Activated CD4-positive, alpha-beta T cell treated with anti-CD3 and anti-CD28 coated beads, Interleukin-10, Interleukin-2, amounts not matched to agents 100 ng/mL and 50 ng/mL, durations not matched to agents 16 hours and 8 hours (primary cell): ENCODE data around the gene SEC14L1.

Experiments used
- DNase-seq: peaks from one replicate; pipeline ENCODE4 v3.0.0-alpha.2; 2020

Gene SEC14L1

GRCh38 chr17:77117415-77117814 is 23.4 kb upstream of the SEC14L1 start:
- DNase-seq: no peak

- no peak for DNase-seq
Measured at GRCh38 chr17:77118251-77118928, 22.4 kb upstream of the SEC14L1 start.

GRCh38 chr17:77119668-77120301 is 21.0 kb upstream of the SEC14L1 start:
- no peak for DNase-seq

- no peak for DNase-seq
Measured at GRCh38 chr17:77120868-77121267, 19.9 kb upstream of the SEC14L1 start.

- no peak for DNase-seq
Measured at GRCh38 chr17:77124192-77124889, 16.4 kb upstream of the SEC14L1 start.

- DNase-seq: no peak
Measured at GRCh38 chr17:77125432-77125901, 15.3 kb upstream of the SEC14L1 start.

- no peak for DNase-seq
Measured at GRCh38 chr17:77126519-77126918, 14.2 kb upstream of the SEC14L1 start.

- peak; percentile 85 for DNase-seq
Measured at GRCh38 chr17:77127735-77128361, 12.9 kb upstream of the SEC14L1 start.

GRCh38 chr17:77128896-77129567 is 11.7 kb upstream of the SEC14L1 start:
- no peak for DNase-seq

- DNase-seq: no peak
Measured at GRCh38 chr17:77129568-77130301, 11.0 kb upstream of the SEC14L1 start.

GRCh38 chr17:77130525-77130924 is 10.2 kb upstream of the SEC14L1 start:
- no peak for DNase-seq

GRCh38 chr17:77131904-77132303 is 8.9 kb upstream of the SEC14L1 start:
- no peak for DNase-seq

- no peak for DNase-seq
Measured at GRCh38 chr17:77132411-77133086, 8.2 kb upstream of the SEC14L1 start.

- no peak for DNase-seq
Measured at GRCh38 chr17:77133087-77133638, 7.6 kb upstream of the SEC14L1 start.

- DNase-seq: no peak
Measured at GRCh38 chr17:77136420-77136767, 4.4 kb upstream of the SEC14L1 start.

GRCh38 chr17:77137111-77137510 is 3.7 kb upstream of the SEC14L1 start:
- no peak for DNase-seq

GRCh38 chr17:77137886-77138285 is 2.9 kb upstream of the SEC14L1 start:
- peak; percentile 77 for DNase-seq

- peak; percentile 100 for DNase-seq
Measured at GRCh38 chr17:77140166-77140877, 447 bp upstream of the SEC14L1 start.

GRCh38 chr17:77141846-77142449 is 1.2 kb downstream of the SEC14L1 start:
- no peak for DNase-seq

- DNase-seq: no peak
Measured at GRCh38 chr17:77142689-77143088, 1.9 kb downstream of the SEC14L1 start.
